SHP77 treated with DMSO at 0.1 percent for 48 hours (cell line): ENCODE data around the gene PROSER2.

Experiments
- DNase-seq: peaks from one replicate; lab custom pipeline; 2025; lab: John Stamatoyannopoulos, UW

PROSER2 gene

GRCh38 chr10:11869219-11869618 lies 46.1 kb downstream of the PROSER2 start:
- DNase-seq = no peak

DNA sequence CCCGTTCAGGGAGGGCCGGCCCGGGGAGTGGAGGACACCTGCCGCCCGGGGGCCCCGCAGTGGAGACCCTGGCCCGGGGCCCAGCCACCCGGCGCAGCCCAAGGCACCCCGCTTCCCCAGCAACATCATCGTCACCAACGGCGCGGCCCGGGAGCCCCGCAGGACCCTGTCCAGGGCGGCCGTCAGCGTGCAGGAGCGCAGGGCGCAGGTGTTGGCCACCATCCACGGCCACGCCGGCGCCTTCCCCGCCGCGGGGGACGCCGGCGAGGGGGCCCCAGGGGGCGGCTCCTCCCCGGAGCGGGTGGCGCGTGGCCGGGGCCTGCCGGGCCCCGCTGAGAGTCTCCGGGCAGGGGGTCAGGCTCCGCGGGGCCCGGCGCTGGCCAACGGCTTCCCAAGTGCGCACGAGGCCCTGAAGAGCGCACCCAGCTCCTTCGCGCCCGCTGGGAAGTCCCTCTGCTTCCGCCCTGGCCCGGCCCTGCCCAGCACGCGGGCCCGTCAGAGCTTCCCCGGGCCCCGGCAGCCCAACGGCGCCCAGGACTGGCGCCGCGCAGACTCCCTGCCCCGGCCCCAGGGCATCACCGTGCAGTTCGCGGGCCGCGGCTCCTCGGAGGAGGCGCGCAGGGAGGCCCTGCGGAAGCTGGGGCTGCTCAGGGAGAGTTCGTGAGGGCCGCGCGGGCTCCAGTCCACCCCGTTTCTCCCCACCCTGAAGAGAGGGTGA lies 46.7 kb downstream of the PROSER2 start:
- DNase-seq = no peak

DNA sequence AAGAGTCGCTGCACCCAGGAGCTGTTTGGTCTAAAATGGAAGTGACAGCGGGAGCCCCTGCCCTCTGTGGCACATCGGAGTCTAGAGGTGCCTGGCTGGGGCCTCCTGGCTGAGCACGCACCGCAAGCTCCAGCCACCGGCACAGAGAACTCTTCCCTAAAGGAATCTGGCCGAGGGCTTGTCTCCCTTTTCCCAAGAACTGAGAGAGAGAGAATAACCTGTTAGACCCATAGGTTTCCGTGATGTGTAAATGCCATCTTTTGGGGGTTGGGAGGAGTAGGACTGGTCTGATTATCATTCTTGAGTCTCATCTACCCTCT lies 47.3 kb downstream of the PROSER2 start:
- DNase-seq = no peak

DNA sequence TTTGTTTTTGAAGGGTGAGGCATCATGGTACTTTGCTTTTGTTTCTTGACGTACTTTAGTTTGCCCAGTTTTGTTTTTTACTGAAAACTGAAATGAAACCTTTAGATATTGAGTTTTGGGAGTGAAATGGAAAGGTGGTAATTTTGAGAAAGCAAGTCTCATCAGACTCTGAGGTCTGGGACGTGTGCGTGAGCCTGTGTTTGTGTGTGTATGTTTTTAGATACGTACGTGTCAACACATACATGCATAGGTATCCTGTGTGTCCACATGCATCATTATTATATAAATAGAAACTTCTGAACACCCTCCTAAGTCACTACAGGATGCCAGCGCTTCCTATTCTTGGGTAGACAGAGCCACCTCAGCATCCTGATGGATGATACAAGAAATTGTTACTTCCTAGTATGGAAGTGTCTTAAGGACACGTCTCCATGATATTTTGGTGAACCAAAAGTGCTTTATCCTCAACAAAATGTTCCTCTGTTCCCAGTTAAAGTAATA lies 47.8 kb downstream of the PROSER2 start:
- no peak for DNase-seq

DNA sequence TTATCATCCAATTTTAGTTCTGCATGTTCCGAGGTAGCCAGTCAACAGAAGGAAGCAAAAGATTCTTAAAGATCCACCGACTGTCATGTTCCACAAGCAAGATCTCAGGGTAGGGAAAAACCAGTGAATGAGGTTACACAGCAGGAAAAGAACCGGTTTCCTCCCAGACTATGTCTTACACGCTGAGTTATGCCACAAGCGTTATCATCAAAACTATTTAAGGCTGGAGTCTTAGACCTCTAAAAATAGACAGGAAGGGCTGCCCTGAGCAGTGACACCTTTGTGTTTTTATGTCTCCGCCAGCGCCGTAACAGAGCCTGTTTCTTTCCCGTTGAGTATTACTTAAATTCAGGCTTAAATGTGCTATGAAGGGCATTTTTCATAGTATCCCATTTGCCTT lies 48.3 kb downstream of the PROSER2 start:
- DNase-seq = no peak

- no peak for DNase-seq
Measured at GRCh38 chr10:11874568-11875493, 51.7 kb downstream of the PROSER2 start.

- no peak for DNase-seq
Measured at GRCh38 chr10:11875494-11876281, 52.5 kb downstream of the PROSER2 start.

DNA sequence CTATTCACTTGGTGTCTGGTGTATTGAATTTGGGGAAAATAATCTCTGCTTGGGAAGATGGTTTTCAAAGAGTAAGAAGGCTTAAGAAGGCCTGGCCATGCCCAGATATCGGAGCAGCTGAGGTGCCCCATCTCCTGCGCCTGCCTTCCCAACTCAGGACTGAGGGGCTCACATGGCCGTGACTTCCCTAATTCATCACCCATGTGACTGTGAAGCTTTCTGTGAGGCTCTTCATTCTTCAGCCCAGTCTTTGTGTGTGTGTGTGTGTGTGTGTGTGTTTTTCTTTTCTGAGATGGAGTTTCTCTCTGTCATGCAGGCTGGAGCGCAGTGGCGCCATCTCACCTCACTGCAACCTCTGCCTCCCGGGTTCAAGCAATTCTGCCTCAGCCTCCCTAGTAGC lies 53.2 kb downstream of the PROSER2 start:
- no peak for DNase-seq

- DNase-seq = no peak
Measured at GRCh38 chr10:11876805-11877590, 53.8 kb downstream of the PROSER2 start.

- no peak for DNase-seq
Measured at GRCh38 chr10:11877591-11877905, 54.4 kb downstream of the PROSER2 start.

DNA sequence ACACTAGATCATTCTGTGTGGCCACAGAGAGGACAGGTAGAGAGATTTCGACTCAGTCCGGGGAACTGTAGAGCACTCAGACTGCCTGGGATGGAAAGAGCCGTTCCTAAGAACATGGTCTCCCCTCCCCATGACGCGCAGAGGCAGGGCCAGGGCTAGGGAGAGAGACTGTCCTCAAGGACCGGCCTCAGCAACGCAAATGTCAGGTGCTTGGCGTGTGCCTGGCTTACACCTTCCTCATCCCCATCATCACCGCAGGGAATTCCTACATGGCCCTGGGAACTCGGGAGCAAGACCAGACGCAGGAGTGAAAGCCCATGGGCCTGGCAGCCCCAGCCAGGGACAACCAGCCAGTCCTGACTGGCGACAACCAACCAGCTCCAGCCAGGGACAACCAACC lies 55.6 kb downstream of the PROSER2 start:
- no peak for DNase-seq

- no peak for DNase-seq
Measured at GRCh38 chr10:11879387-11880094, 56.4 kb downstream of the PROSER2 start.

DNA sequence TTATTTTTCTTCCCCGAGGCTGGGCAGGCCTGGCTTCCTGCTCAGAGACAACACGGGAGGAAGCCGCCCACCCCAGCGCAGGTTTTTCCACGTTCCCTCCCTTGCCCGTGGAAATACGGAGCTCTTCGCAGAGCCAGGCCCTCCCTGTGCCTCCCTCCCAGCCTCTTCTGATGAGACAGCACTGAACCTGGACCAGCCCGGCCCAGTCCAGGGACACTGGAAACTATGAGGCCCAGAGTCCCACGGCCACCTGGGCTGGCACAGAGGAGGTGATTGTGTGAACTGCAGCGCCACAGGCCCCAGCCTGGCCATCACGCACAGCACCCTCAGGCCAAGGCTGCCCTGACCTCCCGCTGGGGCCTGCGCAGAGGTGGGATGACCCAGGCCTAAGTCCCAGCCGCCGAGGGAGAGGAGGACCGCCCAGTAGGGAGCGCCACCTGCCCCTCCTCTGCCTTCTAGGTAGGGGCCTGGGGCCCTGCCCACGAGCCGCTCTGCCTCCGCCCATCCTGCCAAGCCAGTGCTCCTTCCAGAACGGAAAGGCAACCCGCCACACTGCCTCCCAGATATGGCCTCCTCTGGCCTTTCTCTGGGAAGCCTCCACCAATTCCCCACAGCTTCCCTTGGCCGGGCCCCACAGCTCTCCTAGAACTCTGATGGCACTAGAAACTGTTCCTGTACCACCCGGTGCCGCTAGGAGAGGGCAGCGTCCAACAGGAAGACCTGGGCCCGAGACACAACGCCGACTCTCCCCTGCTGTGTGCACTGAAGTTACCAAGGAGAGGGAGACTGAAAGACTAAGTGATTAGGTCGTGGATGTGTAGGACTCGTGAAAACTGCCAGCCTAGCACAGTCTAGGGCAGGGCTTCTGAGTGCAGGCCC lies 57.2 kb downstream of the PROSER2 start:
- DNase-seq = no peak

GRCh38 chr10:11881030-11881476 lies 57.9 kb downstream of the PROSER2 start:
- no peak for DNase-seq

- DNase-seq = no peak
Measured at GRCh38 chr10:11881477-11882417, 58.6 kb downstream of the PROSER2 start.

DNA sequence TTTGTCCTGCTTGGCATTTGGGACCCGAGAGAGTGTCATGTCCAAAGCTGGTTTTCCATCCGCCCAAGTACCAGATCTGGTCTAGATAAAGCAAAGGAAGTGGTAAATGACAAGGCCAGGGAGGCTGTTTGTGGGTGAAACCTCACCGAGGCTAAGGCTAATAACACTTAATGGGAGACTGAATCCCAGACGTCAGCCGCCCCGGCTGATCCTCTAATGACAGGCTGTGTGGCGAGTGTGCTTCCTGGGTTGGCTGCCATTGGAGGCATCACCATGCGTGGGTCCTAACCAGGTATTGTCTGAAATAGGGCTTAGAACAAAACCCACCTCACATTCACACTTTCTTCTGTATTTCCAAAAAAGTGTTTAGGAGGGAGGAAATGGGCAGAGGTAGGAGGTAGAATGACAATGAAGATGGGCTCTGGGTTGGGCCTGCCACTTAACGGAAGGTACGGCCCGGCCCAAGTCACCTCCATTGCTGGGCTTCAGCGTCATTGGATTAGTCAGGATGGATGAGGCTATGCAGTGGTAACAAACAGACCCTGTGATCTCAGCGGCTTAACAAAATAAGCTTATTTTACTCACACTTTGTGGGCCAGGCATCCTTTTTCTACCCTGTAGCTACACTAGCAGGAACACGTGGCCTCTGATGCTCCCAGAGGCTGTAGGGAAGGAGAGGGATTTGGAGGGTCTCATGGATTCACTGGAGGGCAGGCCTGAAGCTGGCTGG lies 59.7 kb downstream of the PROSER2 start:
- no peak for DNase-seq

DNA sequence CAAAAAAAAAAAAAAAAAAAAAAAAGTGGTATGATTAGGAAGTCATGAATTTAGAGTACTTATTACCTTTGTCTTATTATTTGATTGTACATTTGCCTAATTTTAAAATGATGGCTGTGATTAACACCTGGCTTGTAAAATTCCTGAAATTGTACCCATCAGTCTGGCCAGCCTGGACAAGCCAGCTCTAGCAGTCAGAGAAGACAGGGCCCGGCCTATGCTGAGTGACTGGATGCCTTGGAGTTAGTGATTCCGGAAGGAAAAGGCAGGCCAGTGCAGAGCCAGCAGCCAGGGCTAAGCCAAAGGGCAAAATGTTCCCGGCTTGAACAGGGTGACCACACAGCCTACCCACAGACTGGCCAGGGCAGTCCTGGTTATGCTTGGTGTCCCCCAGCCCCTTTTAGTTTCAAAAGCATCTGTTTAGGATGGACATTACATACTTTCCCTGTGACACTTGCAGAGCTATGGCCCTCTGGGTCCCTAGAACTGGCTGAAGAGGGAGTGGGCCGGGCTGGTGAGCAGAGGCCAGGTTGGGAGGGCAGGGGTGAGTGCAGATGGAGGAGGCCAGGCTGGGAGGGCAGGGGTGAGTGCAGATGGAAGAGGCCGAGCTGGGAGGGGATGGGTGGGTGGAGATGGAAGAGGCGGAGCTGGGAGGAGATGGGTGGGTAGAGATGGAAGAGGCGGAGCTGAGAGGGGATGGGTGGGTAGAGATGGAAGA lies 61.7 kb downstream of the PROSER2 start:
- DNase-seq = no peak
